WERI-Rb-1 (cell line): ENCODE measurements around the gene CENPV.
"Not testable (repeated sequence)": the region's sequence is repeated elsewhere in the genome, so short reads cannot be mapped to it uniquely, and the experiment has no call there.

Experiments used
- DNase-seq: peaks from one replicate; pipeline ENCODE4 v3.0.0-alpha.2; 2020
- H3K27ac ChIP-seq: fragments of 250-450 bp; sonication (Bioruptor Pico); 2 replicates; pipeline ENCODE4 v1.5.1; 2020; ENCODE audit warnings: mild to moderate bottlenecking, moderate library complexity
- H3K27me3 ChIP-seq: fragments of 250-450 bp; sonication (Bioruptor Pico); 2 replicates; pipeline ENCODE4 v1.5.1; 2021; ENCODE audit warnings: mild to moderate bottlenecking, low read depth, moderate library complexity; ENCODE audit not compliant: insufficient read depth, severe bottlenecking
- H3K36me3 ChIP-seq: fragments of 250-450 bp; sonication (Bioruptor Pico); 2 replicates; pipeline ENCODE4 v1.5.1; 2020; ENCODE audit warnings: mild to moderate bottlenecking, moderate library complexity
- H3K4me3 ChIP-seq: 2 replicates; pipeline ENCODE4 v1.5.1; 2011; ENCODE audit warnings: low read depth, mild to moderate bottlenecking, control low read depth, low read length
- H3K9me3 ChIP-seq: fragments of 250-450 bp; sonication (Bioruptor Pico); 2 replicates; pipeline ENCODE4 v1.5.1; 2021; ENCODE audit warnings: mild to moderate bottlenecking, moderate library complexity; ENCODE audit not compliant: severe bottlenecking
- TF ChIP-seq, protein P1 (sequence below): IDR thresholded peaks from 2 replicates; pipeline ENCODE4 v1.5.1; 2011; ENCODE audit warnings: low read depth, mild to moderate bottlenecking, control low read depth, inconsistent platforms, low read length

The CENPV gene

DNA sequence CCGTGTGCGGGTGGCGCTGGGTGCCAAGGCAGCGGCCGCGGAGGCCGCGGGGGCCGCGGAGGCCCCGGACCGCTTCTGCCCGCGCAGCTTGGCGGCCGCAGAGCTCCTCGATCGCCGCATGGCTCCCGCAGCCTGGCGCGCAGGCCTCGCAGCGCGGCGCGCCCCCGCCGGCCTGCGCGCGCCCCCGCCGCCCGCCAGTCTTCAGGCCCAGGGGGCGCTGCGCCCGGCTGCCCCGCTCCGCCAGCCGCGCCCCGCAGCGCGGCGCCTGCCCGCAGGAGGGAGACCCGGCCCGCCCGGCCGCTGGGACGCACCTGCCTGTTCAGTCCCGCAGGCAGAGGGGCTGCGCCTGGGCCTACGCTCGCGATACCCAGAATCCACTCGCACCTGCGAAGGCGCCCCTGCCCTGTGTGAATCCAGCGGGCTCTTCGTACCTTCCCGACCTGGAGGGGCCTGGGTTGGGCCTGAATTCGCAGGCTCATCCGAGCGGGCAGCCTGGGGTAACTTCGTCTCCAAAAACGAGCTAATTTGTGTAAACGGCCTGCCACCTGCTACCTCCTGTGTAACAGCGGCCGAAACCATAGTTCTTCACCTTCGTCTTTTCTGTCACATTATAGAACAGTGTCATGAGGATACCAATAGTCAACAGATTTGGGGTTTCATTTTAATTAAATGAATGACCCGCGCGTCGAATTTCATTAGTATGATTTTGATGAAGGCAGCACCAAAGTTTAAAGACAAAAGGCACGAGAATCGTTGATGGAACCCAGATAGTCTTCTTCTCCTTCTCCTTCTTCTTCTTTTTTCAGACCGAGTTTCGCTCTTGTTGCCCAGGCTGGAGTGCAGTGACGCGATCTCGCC, at the start of gene CENPV:
CENPV (minus strand) TSS at position 153 of the 858 bp plus-strand sequence; CDS start at position 120, 33 bp downstream.
- DNase-seq = peak; percentile 64
- Histone ChIP-seq H3K36me3 (peaks cover 41% of the 10 kb centered on the region), H3K9me3 (peaks cover 6% of the 10 kb centered on the region), H3K4me3 (peak within 1 kb of the TSS; percentile 52), H3K27me3 (no peaks in the 10 kb centered on the region), H3K27ac (peak within 1 kb of the TSS; percentile 97)
- TF ChIP-seq, protein P1, sequence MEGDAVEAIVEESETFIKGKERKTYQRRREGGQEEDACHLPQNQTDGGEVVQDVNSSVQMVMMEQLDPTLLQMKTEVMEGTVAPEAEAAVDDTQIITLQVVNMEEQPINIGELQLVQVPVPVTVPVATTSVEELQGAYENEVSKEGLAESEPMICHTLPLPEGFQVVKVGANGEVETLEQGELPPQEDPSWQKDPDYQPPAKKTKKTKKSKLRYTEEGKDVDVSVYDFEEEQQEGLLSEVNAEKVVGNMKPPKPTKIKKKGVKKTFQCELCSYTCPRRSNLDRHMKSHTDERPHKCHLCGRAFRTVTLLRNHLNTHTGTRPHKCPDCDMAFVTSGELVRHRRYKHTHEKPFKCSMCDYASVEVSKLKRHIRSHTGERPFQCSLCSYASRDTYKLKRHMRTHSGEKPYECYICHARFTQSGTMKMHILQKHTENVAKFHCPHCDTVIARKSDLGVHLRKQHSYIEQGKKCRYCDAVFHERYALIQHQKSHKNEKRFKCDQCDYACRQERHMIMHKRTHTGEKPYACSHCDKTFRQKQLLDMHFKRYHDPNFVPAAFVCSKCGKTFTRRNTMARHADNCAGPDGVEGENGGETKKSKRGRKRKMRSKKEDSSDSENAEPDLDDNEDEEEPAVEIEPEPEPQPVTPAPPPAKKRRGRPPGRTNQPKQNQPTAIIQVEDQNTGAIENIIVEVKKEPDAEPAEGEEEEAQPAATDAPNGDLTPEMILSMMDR = no peak

GRCh38 chr17:16398270-16399267, 45.3 kb upstream of the CENPV start:
- no peak for DNase-seq

DNA sequence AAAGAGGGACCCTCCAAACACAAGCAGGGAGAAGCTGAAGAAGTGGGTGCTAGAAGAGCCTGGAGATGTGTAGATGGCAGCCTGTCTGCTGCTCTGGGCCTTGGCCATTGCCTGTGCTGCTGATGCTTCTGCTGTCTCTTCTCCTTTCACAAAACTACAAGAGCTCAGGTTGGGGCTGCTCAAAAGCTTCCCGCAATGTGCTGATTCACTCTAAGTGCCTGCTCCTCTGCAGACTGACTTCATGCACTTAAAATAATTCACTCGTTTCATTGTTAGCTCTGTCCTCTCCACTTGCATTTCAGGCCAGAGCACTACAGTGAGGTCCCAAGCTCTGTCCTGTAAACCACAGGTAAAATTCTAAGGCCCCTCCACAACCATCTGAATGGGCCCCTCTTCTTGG, 43.4 kb upstream of the CENPV start:
- H3K9me3 ChIP-seq, H3K4me3 ChIP-seq, DNase-seq, H3K36me3 ChIP-seq, H3K27me3 ChIP-seq: not testable (repeated sequence)
- H3K27ac ChIP-seq = peak overlapping the region; percentile 57; the same call in 1 of the 2 replicates

More at GRCh38 chr17:16398270-16399267, 45.3 kb upstream of the CENPV start:
- no peak overlapping the region for H3K4me3 ChIP-seq
- H3K27ac ChIP-seq = peak overlapping the region; percentile 29; the same call in 1 of the 2 replicates
- no peaks in the 10 kb centered on the region for H3K27me3 ChIP-seq
- H3K36me3 ChIP-seq = no peaks in the 10 kb centered on the region
- H3K9me3 ChIP-seq = no peaks in the 10 kb centered on the region
- TF ChIP-seq, protein P1 = no peak

- DNase-seq, H3K36me3 ChIP-seq, H3K27me3 ChIP-seq, H3K9me3 ChIP-seq, H3K4me3 ChIP-seq: not testable (repeated sequence)
- H3K27ac ChIP-seq = peak overlapping the region; percentile 57
Measured at GRCh38 chr17:16395887-16396286, 42.6 kb upstream of the CENPV start.

- not testable (repeated sequence) for H3K9me3 ChIP-seq, H3K27me3 ChIP-seq, H3K27ac ChIP-seq, DNase-seq, H3K36me3 ChIP-seq, H3K4me3 ChIP-seq
Measured at GRCh38 chr17:16392491-16392890, 39.2 kb upstream of the CENPV start.

GRCh38 chr17:16391451-16391850, 38.2 kb upstream of the CENPV start:
- no peaks in the 10 kb centered on the region for H3K9me3 ChIP-seq
- TF ChIP-seq, protein P1 = no peak
- no peak overlapping the region for H3K4me3 ChIP-seq
- no peak for DNase-seq
- H3K27ac ChIP-seq = no peak overlapping the region
- no peaks in the 10 kb centered on the region for H3K27me3 ChIP-seq
- H3K36me3 ChIP-seq = no peaks in the 10 kb centered on the region

GRCh38 chr17:16386126-16386507, 32.8 kb upstream of the CENPV start:
- H3K4me3 ChIP-seq, H3K27ac ChIP-seq, DNase-seq: not testable (repeated sequence)

More at GRCh38 chr17:16386126-16386507, 32.8 kb upstream of the CENPV start:
- H3K27me3 ChIP-seq, H3K9me3 ChIP-seq, H3K36me3 ChIP-seq: not testable (repeated sequence)
